ENCODE data around the gene TMEM200B. TPM values are rescaled to one million over a fixed set of nuclear protein-coding genes. Genes with fewer than 3 reads are reported as not detected.
"Not testable (repeated sequence)": the region's sequence is repeated elsewhere in the genome, so short reads cannot be mapped to it uniquely, and the experiment has no call there.

The TMEM200B gene
- total and polyA plus RNA-seq, 2 experiments from 2014 or later: 5.1 to 20.4 TPM

GRCh38 chr1:29134695-29135028 lies 11.0 kb upstream of the TMEM200B start:
- H3K27ac ChIP-seq: no peak overlapping the region
- no peaks in the 10 kb centered on the region for H3K9me3 ChIP-seq (ENCODE audit: low read depth)
- WGBS, 2 experiments (ENCODE audit: low coverage in 1 of 2, low lambda C conversion rate in 2 of 2, missing lambda C conversion rate in 2 of 2): 39 to 42% methylated on average over 9 of the region's 10 CpGs
- peak overlapping the region; percentile 52 for H3K9ac ChIP-seq
- H3K27me3 ChIP-seq (replicated peaks; ENCODE audit: insufficient read depth): no peaks in the 10 kb centered on the region
- no peak for TF ChIP-seq EZH2phosphoT487 (IDR thresholded peaks at IDR 0.05; ENCODE audit: insufficient read depth, low read depth)
- TF ChIP-seq EZH2 (IDR thresholded peaks at IDR 0.05; ENCODE audit: insufficient read depth, poor library complexity, severe bottlenecking): no peak
- H3K79me2 ChIP-seq (ENCODE audit: insufficient read depth): no peaks in the 10 kb centered on the region
- DNase-seq: no peak
- H3K4me2 ChIP-seq (ENCODE audit: unreplicated experiment): peak overlapping the region; percentile 58
- no peaks in the 10 kb centered on the region for H3K9me2 ChIP-seq (ENCODE audit: insufficient read depth)
- H3K4me1 ChIP-seq (ENCODE audit: insufficient read depth): peaks cover 7% of the 10 kb centered on the region; the same call in 1 of the 2 replicates
- H3K4me3 ChIP-seq: peak overlapping the region; percentile 53
- H3F3A ChIP-seq (ENCODE audit: insufficient read depth): no peaks in the 10 kb centered on the region
- peak overlapping the region; percentile 62 for H2AFZ ChIP-seq
- in situ Hi-C loops (cut with MboI): no loop called here
- H4K20me1 ChIP-seq (ENCODE audit: insufficient read depth): no peaks in the 10 kb centered on the region
- H3K36me3 ChIP-seq (ENCODE audit: low read depth): no peaks in the 10 kb centered on the region

GRCh38 chr1:29133861-29134694 lies 10.4 kb upstream of the TMEM200B start:
- Histone ChIP-seq H4K20me1 (ENCODE audit: insufficient read depth) (no peaks in the 10 kb centered on the region), H3K9ac (peak overlapping the region; percentile 52), H3K27ac (no peak overlapping the region), H2AFZ (peak overlapping the region; percentile 62), H3K36me3 (ENCODE audit: low read depth) (no peaks in the 10 kb centered on the region), H3K27me3 (replicated peaks; ENCODE audit: insufficient read depth) (no peaks in the 10 kb centered on the region), H3F3A (ENCODE audit: insufficient read depth) (no peaks in the 10 kb centered on the region), H3K9me3 (ENCODE audit: low read depth) (no peaks in the 10 kb centered on the region), H3K9me2 (ENCODE audit: insufficient read depth) (no peaks in the 10 kb centered on the region), H3K4me3 (peak overlapping the region; percentile 53), H3K79me2 (ENCODE audit: insufficient read depth) (no peaks in the 10 kb centered on the region), H3K4me1 (ENCODE audit: insufficient read depth) (peaks cover 7% of the 10 kb centered on the region; the same call in 1 of the 2 replicates), H3K4me2 (ENCODE audit: unreplicated experiment) (peak overlapping the region; percentile 58)
- in situ Hi-C loops (cut with MboI): no loop called here
- DNase-seq: peak; percentile 55
- WGBS, 2 experiments (ENCODE audit: low coverage in 1 of 2, low lambda C conversion rate in 2 of 2, missing lambda C conversion rate in 2 of 2): 43 to 46% methylated on average over 34 to 54 of the region's 55 CpGs
- TF ChIP-seq EZH2phosphoT487 (IDR thresholded peaks at IDR 0.05; ENCODE audit: insufficient read depth, low read depth): no peak
- no peak for TF ChIP-seq EZH2 (IDR thresholded peaks at IDR 0.05; ENCODE audit: insufficient read depth, poor library complexity, severe bottlenecking)

GRCh38 chr1:29131056-29131455 lies 7.4 kb upstream of the TMEM200B start:
- WGBS, 2 experiments (ENCODE audit: low coverage in 1 of 2, low lambda C conversion rate in 2 of 2, missing lambda C conversion rate in 2 of 2): 93 to 95% methylated on average over 17 to 29 of the region's 29 CpGs
- H2AFZ ChIP-seq; H3K79me2 ChIP-seq (ENCODE audit: insufficient read depth); H3F3A ChIP-seq (ENCODE audit: insufficient read depth); H3K36me3 ChIP-seq (ENCODE audit: low read depth); H3K4me1 ChIP-seq (ENCODE audit: insufficient read depth); H3K9ac ChIP-seq; H3K9me2 ChIP-seq (ENCODE audit: insufficient read depth); H3K9me3 ChIP-seq (ENCODE audit: low read depth); H3K4me2 ChIP-seq (ENCODE audit: unreplicated experiment); H3K27me3 ChIP-seq (replicated peaks; ENCODE audit: insufficient read depth); in situ Hi-C loops (cut with MboI); H4K20me1 ChIP-seq (ENCODE audit: insufficient read depth); H3K27ac ChIP-seq; H3K4me3 ChIP-seq; DNase-seq: not testable (repeated sequence)

GRCh38 chr1:29129916-29130315 lies 6.2 kb upstream of the TMEM200B start:
- H4K20me1 ChIP-seq (ENCODE audit: insufficient read depth): no peaks in the 10 kb centered on the region
- H3K9me2 ChIP-seq (ENCODE audit: insufficient read depth): no peaks in the 10 kb centered on the region
- H3K27me3 ChIP-seq (replicated peaks; ENCODE audit: insufficient read depth): no peaks in the 10 kb centered on the region
- TF ChIP-seq EZH2phosphoT487 (IDR thresholded peaks at IDR 0.05; ENCODE audit: insufficient read depth, low read depth): no peak
- TF ChIP-seq EZH2 (IDR thresholded peaks at IDR 0.05; ENCODE audit: insufficient read depth, poor library complexity, severe bottlenecking): no peak
- H3K36me3 ChIP-seq (ENCODE audit: low read depth): no peaks in the 10 kb centered on the region
- H3K27ac ChIP-seq: no peak overlapping the region
- no peaks in the 10 kb centered on the region for H3K4me1 ChIP-seq (ENCODE audit: insufficient read depth)
- in situ Hi-C loops (cut with MboI): no loop called here
- no peak overlapping the region for H3K4me3 ChIP-seq
- no peaks in the 10 kb centered on the region for H3K9me3 ChIP-seq (ENCODE audit: low read depth)
- H3F3A ChIP-seq (ENCODE audit: insufficient read depth): no peaks in the 10 kb centered on the region
- no peak overlapping the region for H2AFZ ChIP-seq
- no peak overlapping the region for H3K4me2 ChIP-seq (ENCODE audit: unreplicated experiment)
- H3K79me2 ChIP-seq (ENCODE audit: insufficient read depth): no peaks in the 10 kb centered on the region
- peak; percentile 61 for DNase-seq
- no peak overlapping the region for H3K9ac ChIP-seq
- WGBS, 2 experiments (ENCODE audit: low coverage in 1 of 2, low lambda C conversion rate in 2 of 2, missing lambda C conversion rate in 2 of 2): 67 to 76% methylated on average over 5 of the region's 5 CpGs
